HG03025 (cell line): ENCODE measurements around the gene PLA1A.
"Not testable (repeated sequence)": the region's sequence is repeated elsewhere in the genome, so short reads cannot be mapped to it uniquely, and the experiment has no call there.

Source experiments
- ATAC-seq: cut with Tn5 transposase; IDR thresholded peaks from one replicate; pipeline ENCODE4 v1.9.1; 2021; ENCODE audit warnings: mild to moderate bottlenecking, moderate library complexity; ENCODE audit not compliant: unreplicated experiment, low FRiP score

PLA1A gene

DNA sequence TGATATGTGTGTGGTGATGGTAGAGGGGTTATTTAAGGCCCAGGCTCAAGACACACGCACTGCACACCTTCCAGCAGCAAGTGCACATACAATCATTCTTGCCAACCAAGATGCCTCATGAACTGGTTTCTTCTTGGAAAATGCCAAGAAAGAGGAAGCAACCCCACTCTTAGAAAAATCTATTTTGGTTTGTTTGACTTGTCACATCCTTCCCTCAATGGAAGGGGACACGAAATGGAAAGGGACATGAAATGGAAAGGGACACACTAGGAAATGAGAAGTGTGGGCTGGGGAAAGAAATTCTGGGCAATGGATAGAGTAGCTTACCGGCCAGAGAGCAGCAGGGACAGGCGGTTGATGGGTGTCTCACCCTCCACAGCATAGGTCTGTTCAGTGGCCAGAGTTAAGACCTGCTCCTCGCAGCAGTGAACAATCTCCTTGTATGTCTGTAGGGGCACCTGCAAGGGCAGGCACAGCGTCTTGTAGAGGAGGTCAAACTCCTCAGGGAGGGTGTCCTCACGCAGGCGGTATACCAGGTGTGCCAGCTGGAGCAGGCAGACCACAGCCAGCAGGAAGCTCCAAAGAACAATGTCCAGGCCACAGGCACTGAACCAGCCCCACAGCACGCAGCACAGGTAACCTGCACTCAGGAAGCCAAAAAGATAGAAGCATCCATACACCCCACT is 62.1 kb downstream of the PLA1A start:
- ATAC-seq = no peak

DNA sequence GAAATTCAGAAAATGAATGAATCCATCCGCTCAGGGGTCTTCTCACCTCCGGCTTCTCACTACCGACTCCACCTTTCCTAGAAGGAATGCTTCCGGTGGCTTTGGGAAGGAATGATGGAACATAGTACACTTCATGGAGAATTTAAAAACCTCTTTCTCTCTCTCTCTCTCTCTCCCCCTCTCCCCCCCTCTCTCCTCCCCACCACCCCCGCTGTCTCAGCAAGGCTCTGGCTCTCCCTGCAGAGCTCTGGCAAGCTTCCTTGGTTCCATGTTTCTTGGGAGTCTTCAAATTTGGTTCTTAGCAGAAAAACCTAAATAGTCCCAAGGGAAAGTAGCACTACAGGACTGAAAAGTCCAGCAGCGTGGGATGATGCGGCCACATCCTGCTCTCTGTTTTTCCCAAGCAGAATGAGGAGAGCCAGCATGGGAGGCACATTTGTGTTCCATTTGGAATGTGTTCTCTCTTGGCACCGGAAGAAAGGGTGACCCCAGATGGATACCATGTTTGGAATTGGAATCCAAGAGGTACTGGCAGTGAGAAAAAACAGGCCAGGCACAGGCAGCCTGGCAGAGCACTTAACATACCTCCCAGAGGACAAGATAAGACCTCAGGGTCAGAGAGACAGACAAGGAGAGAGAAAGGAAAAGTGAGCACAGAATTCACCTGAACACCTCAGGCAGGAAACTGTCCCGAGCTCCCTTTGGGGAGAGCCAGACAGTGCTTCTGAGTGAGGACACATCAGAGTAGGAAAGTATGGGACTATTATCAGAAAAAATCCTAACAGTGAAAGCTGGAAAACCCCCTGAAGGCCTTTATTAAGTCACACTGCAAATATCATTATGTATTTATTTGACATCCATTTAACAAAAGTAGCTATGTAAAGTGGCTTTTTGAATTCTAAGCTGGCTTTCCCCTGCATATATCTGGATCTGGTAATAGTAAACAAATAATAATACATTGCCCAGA is 63.1 kb downstream of the PLA1A start, which contains the start of gene POPDC2:
TSS of gene POPDC2 (minus strand) at position 116 of the 967 bp plus-strand sequence. CDS start 166 bp downstream, outside the sequence.
- ATAC-seq = no peak

DNA sequence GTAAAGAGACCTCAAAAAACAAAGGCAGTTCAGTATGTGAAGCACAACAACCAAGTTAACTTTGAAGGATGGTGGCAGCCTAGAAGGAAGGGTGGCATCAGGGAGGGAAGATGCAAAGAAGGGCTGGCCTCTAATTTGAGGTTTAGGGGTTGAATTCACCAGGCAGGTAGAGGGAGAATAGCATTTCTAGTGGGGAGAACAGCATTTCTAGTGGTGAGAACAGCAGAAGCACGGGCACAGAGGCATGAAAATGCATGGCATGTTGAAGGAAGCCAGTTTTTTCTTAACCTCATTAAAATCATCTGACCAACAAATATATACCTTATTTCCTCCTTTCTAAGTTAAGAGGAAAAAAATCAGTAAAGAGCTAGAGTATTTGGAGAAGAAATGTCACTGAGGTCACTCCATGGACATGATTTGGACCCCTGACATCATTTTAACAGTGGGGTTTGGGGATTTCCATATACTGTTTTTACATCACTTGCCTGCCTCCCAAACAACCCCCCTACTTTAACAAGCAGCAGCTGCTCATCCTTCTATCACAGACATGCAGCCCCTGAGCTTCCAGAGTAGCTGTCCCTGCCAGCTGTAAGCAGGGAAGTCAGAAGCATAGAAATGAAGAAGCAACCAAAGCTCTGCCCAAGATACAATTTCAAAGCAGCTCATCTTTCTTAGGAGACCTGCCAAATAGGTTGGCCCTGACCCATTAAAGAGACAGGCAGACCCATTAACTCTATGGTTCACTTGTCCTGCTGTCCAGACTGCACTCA is 65.1 kb downstream of the PLA1A start:
- no peak for ATAC-seq

DNA sequence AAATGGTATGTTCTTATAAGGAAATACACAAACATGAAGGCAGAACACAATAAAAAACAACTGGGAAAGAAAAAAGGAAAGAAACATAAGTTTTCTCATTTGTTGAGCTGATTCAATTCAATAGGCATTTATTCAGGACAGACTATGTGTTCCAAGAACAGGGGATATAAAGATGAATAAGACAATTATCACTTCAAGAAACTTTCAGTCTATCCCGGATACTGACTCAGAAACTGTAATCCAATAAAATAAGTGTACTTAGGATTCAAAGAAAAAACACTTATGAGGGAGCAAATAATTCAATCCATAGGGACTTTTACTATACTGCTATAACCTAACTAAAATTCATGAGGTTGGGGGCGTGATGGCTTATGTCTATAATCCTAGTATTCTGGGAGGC is 66.2 kb downstream of the PLA1A start:
- no peak for ATAC-seq

DNA sequence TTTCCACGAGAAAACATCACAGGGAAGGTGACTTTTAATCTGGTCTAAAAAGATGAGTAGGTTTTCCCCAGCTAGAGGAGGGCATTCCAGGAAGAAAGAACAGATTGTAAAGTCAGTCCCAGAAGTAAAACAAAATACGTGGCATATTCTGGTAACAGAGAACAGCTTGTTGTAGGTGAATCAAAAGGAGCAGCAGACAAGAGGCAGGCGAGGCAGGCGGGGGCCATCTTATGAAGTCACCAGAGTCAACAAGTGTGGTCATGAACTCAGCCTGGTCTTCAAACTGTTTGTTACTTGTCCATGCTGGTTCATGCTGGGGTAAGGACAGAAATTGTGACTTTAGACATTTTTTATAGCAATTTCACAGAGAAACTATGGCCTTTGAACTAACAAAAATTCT is 66.7 kb downstream of the PLA1A start:
- ATAC-seq = no peak

DNA sequence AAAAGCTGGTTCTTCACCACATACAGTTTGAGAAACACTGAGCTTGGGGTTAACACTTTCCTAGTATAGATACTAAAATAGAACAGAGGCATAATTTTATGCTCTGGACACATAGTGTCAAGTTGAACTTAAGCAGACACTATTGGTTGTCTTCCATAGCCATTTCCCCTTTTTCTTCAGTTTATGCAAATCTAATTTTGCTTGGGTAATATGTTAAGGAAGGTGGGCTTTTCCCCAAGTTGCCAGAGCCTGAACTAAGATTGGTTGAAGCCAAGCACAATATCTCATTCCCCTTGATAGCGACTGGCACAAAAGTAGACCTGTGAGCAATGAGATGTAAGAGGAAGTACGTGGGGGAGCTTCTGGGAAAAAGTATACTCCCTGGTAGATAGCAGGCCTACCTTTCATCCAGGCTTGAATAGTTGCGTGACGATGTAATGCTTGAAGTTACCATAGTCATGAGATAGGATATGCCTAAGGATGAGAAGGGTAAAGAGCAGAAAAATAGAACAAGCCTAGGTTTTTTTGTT is 67.2 kb downstream of the PLA1A start:
- no peak for ATAC-seq

DNA sequence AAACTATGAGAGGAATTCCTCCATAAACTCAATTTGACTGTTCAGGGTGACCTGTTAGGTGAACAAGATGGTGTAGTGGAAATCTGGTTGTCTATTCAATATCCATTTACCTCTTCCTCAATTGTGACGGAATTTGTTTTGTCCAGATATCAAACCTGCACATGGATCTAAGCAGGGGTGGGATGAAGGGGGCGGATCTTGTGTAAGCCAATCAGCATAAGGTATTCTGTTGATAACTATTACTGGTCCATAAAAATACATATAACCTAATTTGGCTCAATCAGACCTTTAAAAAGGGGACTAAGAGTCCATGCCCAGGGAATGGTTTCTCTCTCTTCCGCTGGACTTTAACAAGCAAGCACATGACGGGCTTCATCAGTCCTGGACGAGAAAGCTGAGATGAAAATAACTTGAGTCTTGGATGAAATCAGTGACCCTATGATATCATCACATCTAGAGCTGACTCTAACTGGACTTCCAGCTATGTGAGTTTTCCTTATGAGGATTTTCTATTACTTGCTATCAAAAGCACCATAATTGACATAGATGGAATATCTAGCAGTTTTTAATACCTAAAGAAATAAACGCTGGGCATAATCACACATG is 68.4 kb downstream of the PLA1A start:
- ATAC-seq = no peak

DNA sequence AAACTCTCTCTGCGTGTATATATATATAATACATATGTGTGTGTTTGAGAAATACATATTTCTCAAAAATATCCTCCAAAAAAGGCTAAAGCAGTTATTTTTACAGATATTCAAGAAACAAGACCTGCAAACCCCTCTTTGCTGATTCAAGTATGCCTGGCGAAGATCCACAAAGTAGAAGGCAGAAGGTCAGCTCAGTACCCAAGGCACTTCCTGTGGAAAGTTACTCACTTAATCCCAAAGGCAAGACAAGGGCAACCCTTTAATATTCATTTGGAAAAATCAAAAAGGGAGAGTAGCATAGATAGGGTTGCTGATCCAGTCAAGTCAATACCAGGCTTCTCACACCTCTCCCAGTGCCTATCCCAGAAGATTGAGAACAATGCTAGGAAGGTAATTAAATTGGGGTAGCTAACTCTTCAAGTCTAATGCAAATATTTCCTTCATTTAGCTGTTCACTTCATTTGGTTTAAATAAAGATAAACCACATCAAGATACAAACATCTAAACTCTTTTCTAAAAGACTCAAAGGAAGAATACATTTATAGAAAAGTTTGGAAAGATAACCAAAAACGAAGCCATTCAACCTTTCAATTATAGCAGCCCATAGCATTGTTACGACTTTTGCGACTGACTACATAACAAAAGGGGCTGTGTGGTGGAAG is 72.4 kb downstream of the PLA1A start:
- no peak for ATAC-seq

DNA sequence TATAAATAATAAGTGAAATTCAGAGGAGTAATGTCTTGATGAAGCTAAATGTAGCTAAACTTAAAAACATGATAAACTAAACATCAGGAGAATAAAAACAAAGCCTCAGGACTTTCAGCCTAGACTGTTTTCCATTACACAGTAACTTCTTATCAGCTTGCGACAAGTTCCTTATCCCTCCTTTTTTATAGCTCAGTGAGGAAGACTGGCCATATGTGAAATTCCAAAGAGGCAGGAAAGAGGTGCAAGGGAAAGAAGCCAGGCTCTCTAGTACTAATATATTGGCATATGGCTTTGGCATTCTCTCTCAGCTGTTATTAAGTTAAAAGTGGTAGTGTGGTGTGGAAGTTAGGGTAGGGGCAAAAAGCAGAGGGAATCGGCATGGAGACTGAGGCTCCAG is 75.1 kb downstream of the PLA1A start:
- ATAC-seq = no peak

DNA sequence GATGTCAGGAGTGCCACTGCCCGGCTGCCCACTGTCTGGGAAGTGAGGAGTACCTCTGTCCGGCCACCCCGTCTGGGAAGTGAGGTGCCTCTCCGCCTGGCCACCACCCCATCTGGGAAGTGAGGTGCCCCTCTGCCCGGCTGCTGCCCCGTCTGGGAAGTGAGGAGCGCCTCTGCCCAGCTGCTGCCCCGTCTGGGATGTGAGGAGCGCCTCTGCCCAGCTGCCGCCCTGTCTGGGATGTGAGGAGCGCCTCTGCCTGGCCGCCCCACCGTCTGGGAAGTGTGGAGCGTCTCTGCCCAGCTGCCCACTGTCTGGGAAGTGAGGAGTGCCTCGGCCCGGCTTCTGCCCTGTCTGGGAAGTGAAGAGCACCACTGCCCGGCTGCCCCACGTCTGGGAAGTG is 76.2 kb downstream of the PLA1A start:
- no peak for ATAC-seq

DNA sequence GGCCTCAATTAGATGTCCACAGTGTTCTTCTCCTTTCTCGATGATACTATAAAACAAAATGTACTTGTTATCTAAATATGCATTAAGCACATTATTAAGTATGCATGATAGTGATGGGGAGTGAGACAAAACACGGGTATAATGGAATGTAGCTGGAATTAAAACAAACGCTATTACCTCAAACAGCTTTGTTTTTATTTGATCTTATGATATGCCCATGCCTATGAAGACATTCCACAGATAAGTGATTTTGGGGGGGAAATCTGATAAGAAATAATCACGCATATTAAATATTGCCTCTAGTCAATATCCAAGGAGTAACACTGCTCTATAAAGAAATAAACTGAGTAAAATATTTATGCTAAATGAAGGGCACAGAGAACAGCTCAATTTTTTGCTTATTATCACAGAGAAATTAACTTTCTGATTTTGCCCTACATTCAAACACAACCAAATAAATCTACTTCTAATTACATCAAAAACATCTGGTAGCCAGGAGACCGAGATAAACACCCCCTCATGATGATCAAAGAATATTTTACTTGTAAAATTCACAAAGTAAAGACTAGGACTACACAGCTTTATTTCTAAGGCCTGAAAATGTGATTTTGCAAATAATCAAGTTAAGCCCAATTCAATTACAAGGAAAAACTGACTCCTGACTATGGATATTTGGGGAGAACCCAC is 77.6 kb downstream of the PLA1A start:
- no peak for ATAC-seq

DNA sequence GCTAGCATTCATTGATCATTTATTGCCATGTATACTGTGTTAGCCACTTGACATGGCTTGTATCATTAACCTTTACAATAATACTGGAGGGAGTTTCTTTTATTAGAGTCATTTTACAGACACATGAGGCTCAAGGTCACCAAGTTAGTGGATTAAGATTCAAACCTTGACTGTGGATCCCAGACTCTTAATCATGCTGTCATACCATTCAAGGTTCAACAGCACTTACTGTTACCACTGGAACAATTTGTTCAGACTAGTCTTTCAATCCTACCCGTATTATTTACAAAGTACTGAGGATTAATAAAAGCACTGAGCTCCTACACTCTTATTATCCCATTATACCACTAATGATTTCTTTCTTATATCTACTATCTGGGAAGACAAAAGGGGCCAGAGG is 78.3 kb downstream of the PLA1A start:
- no peak for ATAC-seq

DNA sequence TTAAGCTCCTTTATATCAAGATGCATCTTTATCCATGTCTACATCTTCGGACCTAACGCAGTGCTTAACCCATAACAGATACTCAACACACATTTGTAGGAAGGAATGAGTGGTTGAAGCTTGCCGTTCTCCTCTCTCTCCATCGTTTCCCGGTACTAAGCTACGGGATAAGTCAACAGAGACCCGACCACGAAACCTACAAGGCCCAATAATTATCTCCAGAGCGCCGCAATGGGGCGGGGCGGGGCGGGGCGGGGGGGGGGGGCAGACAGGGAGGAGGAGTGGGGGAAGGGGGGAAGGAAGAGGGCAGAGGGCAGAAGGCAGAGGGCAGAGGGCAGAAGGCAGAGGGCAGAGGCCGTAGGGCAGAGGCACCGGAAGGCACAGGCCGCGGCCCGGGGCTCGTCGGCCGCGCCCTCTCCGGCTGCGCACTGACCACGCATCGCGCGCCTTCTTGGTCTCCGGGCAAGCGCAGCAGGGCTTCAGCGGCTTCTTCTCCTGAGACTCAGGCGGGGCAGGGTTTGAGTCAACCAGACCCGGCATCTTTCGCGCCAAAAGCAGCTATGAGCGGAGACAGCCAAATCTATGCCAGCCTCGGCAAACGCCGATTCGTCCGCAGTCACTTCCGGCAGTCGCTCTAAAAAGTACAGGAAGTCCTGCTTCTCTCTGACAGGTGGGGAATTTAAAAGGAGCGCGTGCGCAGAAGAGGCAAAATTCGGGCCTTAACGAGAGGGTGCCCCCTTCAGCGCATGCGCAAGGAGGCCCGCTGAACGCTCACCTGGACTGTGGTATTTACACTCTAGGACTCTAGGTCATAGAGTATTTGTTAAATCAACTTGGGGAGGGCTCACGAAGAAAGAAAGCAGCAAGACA is 79.3 kb downstream of the PLA1A start, which contains the start of gene COX17:
TSS of gene COX17 (minus strand) at position 636 of the 870 bp plus-strand sequence. CDS start at position 540, 96 bp downstream.
- peak; percentile 88 for ATAC-seq

DNA sequence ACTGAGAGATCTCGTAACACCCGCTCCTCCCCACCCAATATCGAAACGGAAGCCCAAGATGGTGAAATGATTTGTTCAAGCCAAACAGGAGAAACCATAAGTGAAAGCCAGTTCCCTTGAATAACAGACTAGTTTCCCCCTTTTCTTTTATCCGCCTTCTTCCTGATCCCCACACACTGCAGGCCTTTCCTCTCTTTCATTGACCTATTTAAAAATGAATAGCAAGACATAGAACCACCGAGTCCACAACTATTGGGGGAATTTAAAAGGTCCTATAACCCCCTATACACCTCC is 79.9 kb downstream of the PLA1A start:
- ATAC-seq = no peak

DNA sequence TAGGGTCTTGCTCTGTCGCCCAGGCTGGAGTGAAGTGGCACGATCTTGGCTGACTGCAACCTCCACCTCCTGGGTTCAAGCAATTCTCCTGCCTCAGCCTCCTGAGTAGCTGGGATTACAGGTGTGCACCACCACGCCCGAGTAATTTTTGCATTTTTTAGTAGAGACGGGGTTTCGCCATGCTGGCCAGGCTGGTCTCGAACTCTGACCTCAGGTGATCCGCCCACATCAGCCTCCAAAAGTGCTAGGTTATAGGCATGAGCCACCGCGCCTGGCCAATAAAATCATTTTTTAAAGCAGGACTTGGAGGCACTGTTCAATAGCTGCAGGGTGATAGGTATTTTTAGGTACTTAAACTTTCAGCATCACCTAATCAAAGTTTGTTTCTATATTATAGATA is 80.5 kb downstream of the PLA1A start:
- ATAC-seq = not testable (repeated sequence)
